OCI-LY3 (cell line): ENCODE results near the gene POU6F2.

ENCODE experiments used
- CTCF ChIP-seq: fragments of 200-600, 300-600 bp; sonication (generic); IDR thresholded peaks from 2 replicates; pipeline ENCODE4 v1.5.1; 2014; ENCODE audit warnings: antibody characterized with exemption, low read length, low read depth
- EZH2phosphoT487 ChIP-seq: fragments of 200-600 bp; shearing (Covaris generic); IDR thresholded peaks from 2 replicates; pipeline ENCODE4 v1.6.1; 2018; ENCODE audit warnings: antibody characterized with exemption, mixed run types, low read depth

- TF ChIP-seq CTCF (no peak), EZH2phosphoT487 (no peak)
Observed at GRCh38 chr7:39433550-39433949, 455.8 kb downstream of the POU6F2 start.
